Small intestine (tissue), 7 donors: Measurements from ENCODE around the gene MCF2L. TPM values are rescaled to one million over a fixed set of nuclear protein-coding genes. Genes with fewer than 3 reads are reported as not detected.
"Not testable (repeated sequence)": the region's sequence is repeated elsewhere in the genome, so short reads cannot be mapped to it uniquely, and the experiment has no call there.

ENCODE experiments used
- DNase-seq, 2 donors: peaks; one replicate each; pipeline versions ENCODE4 v3.0.0 to v3.0.0-alpha.2; 2013
- FAIRE-seq: peaks from 2 replicates; lab custom pipeline; 2012; peaks lifted over from hg19 to GRCh38; lab: Jason Lieb, UNC
- H3K27ac ChIP-seq, 3 donors: one replicate each; pipeline ENCODE4 v1.5.1; 2013; ENCODE audit warnings: low read length in 2 of 3, mild to moderate bottlenecking in 2 of 3, control low read depth in 1 of 3, inconsistent platforms in 1 of 3, low read depth in 1 of 3, moderate library complexity in 1 of 3
- H3K27me3 ChIP-seq, 3 donors: one replicate each; pipeline ENCODE4 v1.6.1; 2013; ENCODE audit warnings: low read length in 3 of 3, inconsistent platforms in 1 of 3; ENCODE audit not compliant: control insufficient read depth in 3 of 3, insufficient read depth in 3 of 3
- H3K36me3 ChIP-seq, 3 donors: one replicate each; pipeline ENCODE4 v1.6.1; 2013; ENCODE audit warnings: low read length in 3 of 3, inconsistent platforms in 1 of 3, low read depth in 1 of 3, mild to moderate bottlenecking in 1 of 3, moderate library complexity in 1 of 3; ENCODE audit not compliant: control insufficient read depth in 3 of 3, insufficient read depth in 2 of 3
- H3K4me1 ChIP-seq, 3 donors: one replicate each; pipeline ENCODE4 v1.6.1; 2013; ENCODE audit warnings: low read length in 2 of 3, inconsistent platforms in 1 of 3, low read depth in 1 of 3, mild to moderate bottlenecking in 1 of 3, moderate library complexity in 1 of 3; ENCODE audit not compliant: control insufficient read depth in 3 of 3, insufficient read depth in 2 of 3
- H3K4me3 ChIP-seq, 3 donors: one replicate each; pipeline ENCODE4 v1.5.1; 2013; ENCODE audit warnings: low read length in 3 of 3, control low read depth in 1 of 3, inconsistent platforms in 1 of 3, low read depth in 1 of 3, mild to moderate bottlenecking in 1 of 3, moderate library complexity in 1 of 3
- H3K9me3 ChIP-seq, 2 donors: one replicate each; pipeline ENCODE4 v1.6.1; 2013; ENCODE audit warnings: low read depth in 1 of 2, low read length in 1 of 2; ENCODE audit not compliant: control insufficient read depth in 2 of 2, insufficient read depth in 1 of 2
- WGBS, 3 donors: extraction: QIAGEN DNeasy Blood & Tissue Kit; methylation state at CpG; one replicate each; pipeline ENCODE4 v1.1.7; 2013; 5-methylcytosine and 5-hydroxymethylcytosine counted together
- polyA plus RNA-seq, 4 donors: library from polyadenylated mRNA; stranded (reverse) in 3 of 4; unstranded in 1 of 4; fragments of 200-250 nt in 3 of 4; fragments of 120-200 nt in 1 of 4; gene quantifications; one replicate each; pipeline versions ENCODE4 v1.2.1 to v1.2.3, GENCODE V29; 2013
- donor health status: healthy with polysubstance abuse.
- donor health status: control.
- donor health status: control.
- donor health status: Bipolar disorder and iron deficiency.
- donor health status: healthy.

The MCF2L gene
- polyA plus RNA-seq, 4 donors, result 12.2 to 37.1 (median 22.0) TPM

GRCh38 chr13:113024466-113024865, 55.5 kb downstream of the MCF2L start:
- Histone ChIP-seq H3K4me1 (no peaks in the 10 kb centered on the region), H3K27me3 (no peaks in the 10 kb centered on the region), H3K27ac (no peak overlapping the region), H3K4me3 (no peak overlapping the region), H3K36me3 (peaks cover 0 to 23% (median 0%) of the 10 kb centered on the region in 3 donors), H3K9me3 (peaks cover 0 to 4% of the 10 kb centered on the region in 2 donors)
- FAIRE-seq (no peak), DNase-seq (no peak)
- WGBS, 3 donors, result 88 to 91% (median 90%) methylated on average over 13 of the region's 13 CpGs

GRCh38 chr13:113026391-113026910, 57.4 kb downstream of the MCF2L start:
- DNase-seq (no peak), FAIRE-seq (no peak)
- WGBS, 3 donors, result 89 to 96% (median 91%) methylated on average over 21 of the region's 21 CpGs
- H3K27me3 ChIP-seq, result no peaks in the 10 kb centered on the region
- H3K27ac ChIP-seq, result no peak overlapping the region
- H3K9me3 ChIP-seq, result no peaks in the 10 kb centered on the region
- no peaks in the 10 kb centered on the region for H3K4me1 ChIP-seq
- H3K36me3 ChIP-seq, result peaks cover 0 to 14% (median 0%) of the 10 kb centered on the region in 3 donors
- H3K4me3 ChIP-seq, result no peak overlapping the region

- Histone ChIP-seq H3K9me3 (no peaks in the 10 kb centered on the region), H3K27me3 (no peaks in the 10 kb centered on the region), H3K36me3 (peaks cover 0 to 10% (median 0%) of the 10 kb centered on the region in 3 donors), H3K4me3 (no peak overlapping the region), H3K4me1 (no peaks in the 10 kb centered on the region), H3K27ac (no peak overlapping the region)
- FAIRE-seq (no peak), DNase-seq (no peak)
- 87 to 92% (median 88%) methylated on average over 13 of the region's 13 CpGs for WGBS, 3 donors
Measured at GRCh38 chr13:113027095-113027494, 58.1 kb downstream of the MCF2L start.

GRCh38 chr13:113027566-113027965, 58.6 kb downstream of the MCF2L start:
- H3K36me3 ChIP-seq, result peaks cover 0 to 11% (median 0%) of the 10 kb centered on the region in 3 donors
- H3K27me3 ChIP-seq, result no peaks in the 10 kb centered on the region
- DNase-seq (no peak), FAIRE-seq (no peak)
- no peak overlapping the region for H3K4me3 ChIP-seq
- H3K9me3 ChIP-seq, result no peaks in the 10 kb centered on the region
- H3K4me1 ChIP-seq, result no peaks in the 10 kb centered on the region
- 87 to 95% (median 89%) methylated on average over 15 to 16 of the region's 16 CpGs for WGBS, 3 donors
- no peak overlapping the region for H3K27ac ChIP-seq

- FAIRE-seq (no peak), DNase-seq (no peak)
- Histone ChIP-seq H3K27ac (no peak overlapping the region), H3K9me3 (no peaks in the 10 kb centered on the region), H3K36me3 (peaks cover 0 to 15% (median 0%) of the 10 kb centered on the region in 3 donors), H3K4me3 (no peak overlapping the region), H3K27me3 (no peaks in the 10 kb centered on the region), H3K4me1 (no peaks in the 10 kb centered on the region)
- WGBS, 3 donors, result 84 to 91% (median 89%) methylated on average over 16 of the region's 16 CpGs
Measured at GRCh38 chr13:113028336-113029060, 59.5 kb downstream of the MCF2L start.

- no peaks in the 10 kb centered on the region for H3K9me3 ChIP-seq
- no peak for FAIRE-seq
- H3K4me1 ChIP-seq, result no peaks in the 10 kb centered on the region
- H3K36me3 ChIP-seq, result peaks cover 0 to 18% (median 0%) of the 10 kb centered on the region in 3 donors
- WGBS, 3 donors, result 82 to 83% (median 83%) methylated on average over 10 of the region's 10 CpGs
- no peak overlapping the region for H3K4me3 ChIP-seq
- H3K27ac ChIP-seq, result no peak overlapping the region
- no peak for DNase-seq
- no peaks in the 10 kb centered on the region for H3K27me3 ChIP-seq
Measured at GRCh38 chr13:113029061-113029445, 60.0 kb downstream of the MCF2L start.

GRCh38 chr13:113029487-113030258, 60.7 kb downstream of the MCF2L start:
- Histone ChIP-seq H3K27me3 (no peaks in the 10 kb centered on the region), H3K4me3 (no peak overlapping the region), H3K27ac (no peak overlapping the region), H3K36me3 (peaks cover 0 to 18% (median 0%) of the 10 kb centered on the region in 3 donors), H3K9me3 (no peaks in the 10 kb centered on the region), H3K4me1 (no peaks in the 10 kb centered on the region)
- WGBS, 3 donors, result 38 to 41% (median 41%) methylated on average over 22 to 23 of the region's 23 CpGs
- FAIRE-seq (no peak), DNase-seq (peak; percentile 14 to 54)

GRCh38 chr13:113030259-113030640, 61.2 kb downstream of the MCF2L start:
- WGBS, 3 donors, result 86 to 91% (median 91%) methylated on average over 34 to 38 of the region's 38 CpGs
- H3K4me3 ChIP-seq, DNase-seq, FAIRE-seq, H3K27ac ChIP-seq, H3K9me3 ChIP-seq, H3K27me3 ChIP-seq, H3K4me1 ChIP-seq: not testable (repeated sequence)
- peaks cover 0 to 18% (median 0%) of the 10 kb centered on the region in 3 donors for H3K36me3 ChIP-seq
